GOT3 (cell line): Measurements from ENCODE around the gene GAA.

Experiments
- DNase-seq: peaks from one replicate; lab custom pipeline; 2025; ENCODE audit warnings: mixed read lengths; lab: John Stamatoyannopoulos, UW

GAA gene

DNA sequence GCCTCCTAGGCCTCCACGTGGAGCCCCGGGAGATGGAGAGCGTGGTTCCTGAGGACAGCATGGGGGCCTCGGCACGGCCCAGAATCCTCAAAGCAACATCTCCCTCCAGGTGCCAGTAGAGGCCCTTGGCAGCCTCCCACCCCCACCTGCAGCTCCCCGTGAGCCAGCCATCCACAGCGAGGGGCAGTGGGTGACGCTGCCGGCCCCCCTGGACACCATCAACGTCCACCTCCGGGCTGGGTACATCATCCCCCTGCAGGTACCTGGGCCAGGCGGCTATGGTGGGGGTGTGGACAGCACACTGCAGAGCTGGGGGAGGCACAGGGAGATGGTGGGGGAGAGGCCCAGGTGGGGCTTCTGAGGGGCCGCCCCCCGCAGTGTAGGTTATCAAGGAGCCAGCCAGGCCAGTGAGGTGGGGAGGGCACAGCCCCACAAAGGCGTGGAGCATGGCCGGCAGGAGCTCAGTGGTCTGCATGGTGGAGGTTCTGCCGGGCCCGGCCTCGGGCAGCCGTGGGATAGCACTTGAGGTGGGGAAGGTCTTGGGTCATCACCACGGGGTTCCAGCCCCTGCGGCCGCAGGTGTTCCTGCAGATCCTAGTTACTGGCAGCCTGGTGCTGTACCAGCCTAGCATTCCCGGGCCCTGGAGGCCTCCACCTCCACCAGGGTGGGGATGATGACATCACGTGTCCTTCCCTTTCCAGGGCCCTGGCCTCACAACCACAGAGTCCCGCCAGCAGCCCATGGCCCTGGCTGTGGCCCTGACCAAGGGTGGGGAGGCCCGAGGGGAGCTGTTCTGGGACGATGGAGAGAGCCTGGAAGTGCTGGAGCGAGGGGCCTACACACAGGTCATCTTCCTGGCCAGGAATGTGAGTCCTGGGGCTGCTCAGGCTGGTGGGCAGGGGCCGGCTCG is 16.4 kb downstream of the GAA start:
- no peak for DNase-seq

- no peak for DNase-seq
These were observed 17.4 kb downstream of the GAA start for GRCh38 chr17:80118601-80119270.

DNA sequence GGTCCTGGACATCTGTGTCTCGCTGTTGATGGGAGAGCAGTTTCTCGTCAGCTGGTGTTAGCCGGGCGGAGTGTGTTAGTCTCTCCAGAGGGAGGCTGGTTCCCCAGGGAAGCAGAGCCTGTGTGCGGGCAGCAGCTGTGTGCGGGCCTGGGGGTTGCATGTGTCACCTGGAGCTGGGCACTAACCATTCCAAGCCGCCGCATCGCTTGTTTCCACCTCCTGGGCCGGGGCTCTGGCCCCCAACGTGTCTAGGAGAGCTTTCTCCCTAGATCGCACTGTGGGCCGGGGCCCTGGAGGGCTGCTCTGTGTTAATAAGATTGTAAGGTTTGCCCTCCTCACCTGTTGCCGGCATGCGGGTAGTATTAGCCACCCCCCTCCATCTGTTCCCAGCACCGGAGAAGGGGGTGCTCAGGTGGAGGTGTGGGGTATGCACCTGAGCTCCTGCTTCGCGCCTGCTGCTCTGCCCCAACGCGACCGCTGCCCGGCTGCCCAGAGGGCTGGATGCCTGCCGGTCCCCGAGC is 17.9 kb downstream of the GAA start:
- DNase-seq: no peak

GRCh38 chr17:80119839-80120238 is 18.5 kb downstream of the GAA start:
- no peak for DNase-seq

DNA sequence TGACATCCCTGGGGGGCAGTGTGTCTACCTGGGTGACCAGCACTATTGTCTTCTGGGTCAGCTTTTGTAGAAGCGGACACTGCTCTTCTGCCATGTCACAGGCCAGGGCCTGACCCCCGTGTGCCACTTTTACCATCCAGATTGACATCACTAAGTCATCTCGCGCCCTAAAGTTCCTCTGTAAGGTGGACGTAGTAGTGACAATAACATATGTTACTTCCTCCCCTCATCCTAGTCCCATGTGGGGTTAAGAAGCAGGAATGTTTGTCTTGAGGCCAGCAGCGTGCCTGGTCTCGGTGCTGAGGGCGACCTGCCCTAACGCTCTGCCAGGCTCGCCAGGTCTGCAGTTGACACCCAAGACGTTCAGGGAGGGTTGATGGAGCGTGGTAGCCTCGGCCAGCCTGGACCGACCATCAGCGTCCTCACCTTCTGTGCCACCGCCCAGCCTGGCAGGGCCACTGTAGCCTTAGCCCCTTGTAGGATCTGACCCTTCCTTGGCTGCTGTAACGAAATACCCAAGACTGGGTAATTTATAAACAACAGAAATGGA is 20.7 kb downstream of the GAA start:
- no peak for DNase-seq

DNA sequence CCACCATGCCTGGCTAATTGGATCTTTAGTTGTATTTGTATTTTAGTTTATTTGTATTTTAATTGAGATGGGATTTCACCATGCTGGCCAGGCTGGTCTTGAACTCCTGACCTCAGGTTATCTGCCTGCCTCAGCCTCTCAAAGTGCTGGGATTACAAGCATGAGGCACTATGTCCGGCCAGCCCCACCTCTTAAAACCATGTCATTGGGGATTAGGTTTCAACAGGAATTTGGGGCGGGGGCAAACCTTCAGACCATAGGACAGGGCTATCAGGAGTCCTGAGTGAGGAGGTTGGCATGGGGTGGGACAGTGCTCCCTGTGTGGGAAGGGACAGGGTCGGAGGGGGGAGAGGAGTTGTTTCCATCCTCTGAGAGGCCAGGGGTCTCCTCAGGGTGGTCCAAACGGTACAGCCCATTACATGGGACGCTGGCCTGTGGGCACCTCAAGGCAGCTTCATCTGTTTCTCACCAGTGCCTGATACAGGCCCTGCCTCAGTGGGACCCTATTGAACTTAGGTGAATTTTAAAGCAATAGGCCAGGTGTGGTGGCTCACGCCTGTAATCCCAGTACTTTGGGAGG is 21.6 kb downstream of the GAA start:
- no peak for DNase-seq

DNA sequence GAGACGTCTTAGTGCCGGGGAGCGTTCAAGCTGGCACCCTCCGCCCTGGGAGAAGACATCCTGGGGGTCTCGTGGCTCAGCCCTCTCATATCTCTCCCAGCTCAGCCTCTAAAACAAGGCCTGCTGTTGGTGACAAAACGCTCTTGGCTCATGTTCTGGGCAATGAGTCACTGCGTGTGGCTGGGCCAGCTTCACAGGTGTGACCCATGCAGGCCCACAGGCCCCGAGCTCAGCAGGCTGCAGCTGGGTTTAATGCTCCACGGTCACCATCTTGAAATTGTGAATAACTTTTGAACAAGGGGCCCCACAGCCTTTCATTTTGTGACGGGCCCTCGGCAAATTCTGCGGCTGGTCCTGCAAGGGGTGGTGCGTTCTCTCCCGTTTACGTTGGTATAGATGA is 22.4 kb downstream of the GAA start:
- DNase-seq: no peak

- no peak for DNase-seq
These were observed 23.1 kb downstream of the GAA start for GRCh38 chr17:80124351-80124981.

DNA sequence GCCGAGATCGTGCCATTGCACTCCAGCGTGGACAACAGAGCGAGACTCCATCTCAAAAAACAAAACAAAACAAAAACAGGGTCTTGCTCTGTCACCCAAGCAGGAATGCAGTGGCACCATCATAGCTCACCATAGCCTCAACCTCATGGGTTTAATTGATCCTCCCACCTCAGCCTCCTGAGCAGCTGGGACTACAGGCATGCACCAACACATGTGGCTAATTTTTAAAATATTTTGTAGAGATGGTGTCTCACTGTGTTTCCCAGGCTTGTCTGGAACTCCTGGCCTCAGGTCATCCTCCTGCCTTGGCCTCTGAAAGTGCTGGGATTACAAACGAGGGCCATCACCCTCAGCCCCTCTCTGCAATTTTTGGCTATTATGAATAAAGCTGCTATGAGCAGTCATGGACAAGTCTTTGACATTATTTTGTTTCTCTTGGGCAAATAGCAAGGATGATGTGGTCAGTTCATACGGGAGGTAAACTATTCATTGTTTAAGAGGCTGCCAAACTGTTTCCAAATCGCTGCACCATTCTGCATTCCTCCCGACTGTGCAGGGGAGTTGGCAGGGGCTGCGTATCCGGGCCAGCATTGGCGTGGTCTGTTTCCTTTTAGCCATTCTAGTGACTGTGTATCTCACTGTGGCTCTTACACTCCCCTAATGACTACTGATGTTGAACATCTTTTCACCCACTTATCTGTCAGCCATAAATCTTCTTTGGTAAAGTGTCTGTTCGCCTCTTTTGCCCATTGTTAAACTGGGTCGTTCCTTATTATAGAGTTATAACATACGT is 24.5 kb downstream of the GAA start:
- DNase-seq: no peak

GRCh38 chr17:80126449-80126715 is 25.0 kb downstream of the GAA start:
- DNase-seq: no peak

DNA sequence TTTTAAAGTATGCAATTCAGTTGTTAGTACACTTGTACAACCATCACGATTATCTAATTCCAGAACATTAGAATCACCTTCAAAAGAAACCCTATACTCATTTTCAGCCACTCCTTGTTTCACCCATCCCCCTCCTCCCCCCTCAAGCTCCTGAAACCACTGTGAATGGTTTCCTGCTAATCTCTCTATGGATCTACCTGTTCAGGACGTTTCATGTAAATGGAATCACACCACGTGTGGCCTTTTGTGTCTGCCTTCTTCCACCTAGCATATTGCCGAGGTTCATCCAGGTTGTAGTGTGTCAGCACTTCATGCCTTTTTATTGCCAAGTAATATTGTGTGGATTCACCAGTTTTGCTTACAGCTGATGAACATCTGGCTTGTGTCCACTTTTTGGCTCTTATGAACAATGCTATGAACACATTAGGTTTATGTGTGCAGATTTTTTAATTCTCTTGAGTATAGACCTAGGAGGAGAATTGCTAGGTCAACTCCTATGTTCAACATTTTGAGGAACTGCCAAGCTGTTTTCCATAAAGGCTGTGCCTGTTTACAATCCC is 27.7 kb downstream of the GAA start:
- no peak for DNase-seq

DNA sequence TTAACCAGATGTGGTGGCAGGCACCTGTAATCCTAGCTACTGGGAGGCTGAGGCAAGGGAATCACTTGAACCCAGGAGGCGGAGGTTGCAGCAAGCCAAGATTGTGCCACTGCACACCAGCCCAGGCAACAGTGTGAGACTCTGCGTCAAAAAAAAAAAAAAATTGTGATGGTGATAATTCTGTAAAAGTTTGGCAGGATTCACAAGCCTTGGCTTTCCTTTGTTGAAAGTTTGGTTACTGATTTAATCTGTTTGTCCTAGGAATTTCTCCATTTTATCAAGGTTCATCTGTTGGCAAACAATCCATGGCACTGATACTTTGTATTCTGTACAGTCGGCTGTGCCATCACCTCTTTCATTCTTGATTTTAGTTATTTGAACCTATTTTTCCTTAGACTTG is 29.6 kb downstream of the GAA start:
- no peak for DNase-seq

GRCh38 chr17:80132906-80133625 is 31.7 kb downstream of the GAA start:
- DNase-seq: no peak

DNA sequence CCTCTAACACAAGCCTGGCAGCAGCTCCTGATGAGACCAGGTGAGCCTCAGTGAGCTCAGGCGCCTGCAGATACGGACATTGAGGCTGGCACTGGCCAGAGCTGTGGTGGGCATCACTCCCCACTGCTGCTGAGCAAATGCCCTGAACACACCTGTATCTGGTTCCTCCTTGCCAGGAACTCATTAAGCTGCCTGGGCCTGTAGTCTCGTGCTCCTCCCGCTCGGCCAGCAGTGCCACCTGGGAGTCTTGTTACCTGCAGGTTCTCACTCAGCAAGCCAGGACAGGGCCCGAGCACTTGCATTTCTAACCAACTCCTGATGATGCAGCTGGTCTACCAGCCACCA is 32.2 kb downstream of the GAA start:
- no peak for DNase-seq

DNA sequence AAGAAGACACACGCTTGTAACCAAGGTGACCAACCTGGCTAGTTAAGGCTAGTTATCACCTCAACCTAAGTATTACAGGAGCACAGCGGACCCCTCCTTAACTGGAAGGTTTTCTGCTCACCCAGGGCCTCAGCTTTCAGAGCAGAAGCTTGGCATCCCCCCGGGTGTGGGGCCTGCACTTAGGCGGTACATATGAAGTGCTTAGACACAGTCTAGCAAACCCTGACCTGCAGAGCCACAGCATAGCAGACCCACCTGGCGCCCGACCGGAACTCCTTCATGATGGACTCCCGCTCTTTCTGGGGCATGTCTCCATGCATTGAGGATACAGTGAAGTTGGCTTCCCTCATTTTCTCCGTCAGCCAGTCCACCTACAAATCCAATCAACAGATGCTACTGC is 35.8 kb downstream of the GAA start:
- no peak for DNase-seq

DNA sequence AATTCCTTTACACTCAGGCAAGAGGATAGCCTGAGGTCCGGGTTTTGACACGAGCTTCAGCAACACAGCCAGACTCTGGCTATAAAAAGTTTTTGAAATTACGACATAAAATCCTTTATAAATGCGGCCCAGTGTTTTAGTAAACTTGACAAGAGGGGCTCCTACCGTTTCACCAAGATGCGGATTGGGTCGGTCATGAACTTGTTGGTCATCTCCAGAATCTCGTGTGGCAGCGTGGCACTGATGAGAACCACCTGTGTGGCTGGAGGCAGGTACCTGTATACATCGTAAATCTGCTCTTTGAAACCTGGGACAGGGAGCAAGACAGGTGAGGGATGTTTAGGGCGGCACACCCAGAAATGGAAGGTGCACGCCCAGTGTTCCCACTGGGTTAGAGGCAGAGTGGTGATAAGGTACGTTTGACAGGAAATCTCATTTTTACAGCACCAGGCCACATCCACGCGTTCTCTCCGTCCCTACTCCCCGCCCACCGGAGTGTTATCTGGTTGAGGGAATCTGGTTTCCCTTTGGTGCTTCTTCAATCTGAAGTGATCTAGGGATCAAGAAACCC is 37.6 kb downstream of the GAA start:
- DNase-seq: no peak

- DNase-seq: no peak
These were observed 40.2 kb downstream of the GAA start for GRCh38 chr17:80141463-80142165.

DNA sequence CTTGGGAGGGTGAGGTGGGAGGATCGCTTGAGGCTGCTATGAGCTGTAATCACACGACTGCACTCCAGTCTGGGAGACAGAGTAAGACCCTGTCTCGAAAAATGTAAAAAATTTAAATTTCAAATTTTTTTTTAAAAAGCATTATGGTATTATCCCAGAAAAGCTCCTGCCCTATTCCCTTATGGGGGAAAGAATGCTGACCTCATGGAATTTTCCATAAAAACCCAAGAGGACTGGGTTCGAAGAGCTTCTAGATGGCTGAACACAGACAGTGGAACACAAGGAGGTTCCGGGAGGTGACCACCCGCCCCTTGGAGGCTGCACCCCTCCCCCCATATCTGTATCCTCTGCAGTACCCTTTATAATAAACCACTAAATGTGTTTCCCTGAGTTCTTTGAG is 41.5 kb downstream of the GAA start:
- no peak for DNase-seq
